ENCODE data around the gene EFL1. TPM values are rescaled to one million over a fixed set of nuclear protein-coding genes. Genes with fewer than 3 reads are reported as not detected.

The EFL1 gene
- total and polyA plus RNA-seq, 9 of the 15 experiments (the other 6 are each of a cell fraction or from before 2014, with no cell fraction given), result 4.8 to 32.5 (median 16.9) TPM

- ChIA-PET CTCF (ENCODE audit: low intra/inter-chr PET ratio) (no interaction called here), POLR2A (interaction anchor here (1.3 kb wide), 1 partner anchor 33 kb away, joined by 3 read pairs; the partner anchor contains the start of genes EFL1 and SAXO2)
- Histone ChIP-seq H4K20me1 (replicated peaks; ENCODE audit: control insufficient read depth, insufficient read depth, low read length) (no peaks in the 10 kb centered on the region), H3K9me1 (ENCODE audit: control insufficient read depth, insufficient read depth, low read length) (no peaks in the 10 kb centered on the region), H3K4me3 (no peak overlapping the region), H3K27ac (ENCODE audit: extremely low read depth, low read depth, low read length) (no peak overlapping the region), H3K27me3 (ENCODE audit: control insufficient read depth in 2 of 2, insufficient read depth in 2 of 2, low read length in 2 of 2) (no peaks in the 10 kb centered on the region), H3K9me3 (replicated peaks; ENCODE audit: control insufficient read depth, insufficient read depth, low read depth, low read length) (no peaks in the 10 kb centered on the region), H2AFZ (ENCODE audit: low read depth, low read length) (no peak overlapping the region), H3K4me1 (replicated peaks in 1 of 2; ENCODE audit: control insufficient read depth in 2 of 2, insufficient read depth in 2 of 2, low read length in 2 of 2) (peaks cover 0 to 16% of the 10 kb centered on the region in 2 experiments; a peak in 3 of 5 replicates), H3K9ac (ENCODE audit: insufficient read depth in 1 of 2, low read depth in 2 of 2, low read length in 2 of 2) (no peak overlapping the region), H3K36me3 (ENCODE audit: control insufficient read depth, insufficient read depth, low read length) (peaks cover 16% of the 10 kb centered on the region; the same call in 2 of the 3 replicates), H3K4me2 (ENCODE audit: insufficient read depth, low read length) (no peak overlapping the region), H3K79me2 (ENCODE audit: control insufficient read depth, insufficient read depth, low read length) (no peaks in the 10 kb centered on the region)
- WGBS (ENCODE audit: insufficient coverage, low coverage, missing lambda C conversion rate), result 81% methylated on average over 1 of the region's 1 CpG
- no peak for DNase-seq (ENCODE audit: extremely low read depth in 1 of 4, low spot score in 3 of 4)
- no TSS peak for BruUV-seq (replicated peaks)
- ATAC-seq, result no peak
- in situ Hi-C loops (cut with MboI) (no loop called here), intact Hi-C loops (cut with micrococcal nuclease) (no loop called here)
- no peak for FAIRE-seq
- TF ChIP-seq RCOR1 (IDR thresholded peaks at IDR 0.05; ENCODE audit: borderline replicate concordance in 1 of 2, low read depth in 2 of 2, low read length in 2 of 2) (peak in 1 of 2 experiments; percentile 65; a peak in 1 of 4 replicates), HDAC1 (IDR thresholded peaks at IDR 0.05) (0 out of 4 replicates have a peak, but pooled peaks of 1 of the 2 experiments have one; percentile 25), GTF3C2 (IDR thresholded peaks at IDR 0.05; ENCODE audit: borderline replicate concordance, extremely low read depth, insufficient read length) (no peak), NFE2L1 (tag; IDR thresholded peaks at IDR 0.05; ENCODE audit: borderline replicate concordance, low read depth) (no peak), ZNF184 (CRISPR knock-in tag; IDR thresholded peaks at IDR 0.05) (no peak), MEIS2 (IDR thresholded peaks at IDR 0.05; ENCODE audit: partially characterized antibody) (peak; percentile 6), FOSL1 (tag; conservative IDR thresholded peaks at IDR 0.05) (peak; percentile 68), STAT5A (IDR thresholded peaks at IDR 0.05; ENCODE audit: borderline replicate concordance, low read length) (0 out of 2 replicates have a peak, but pooled peaks have one; percentile 41), MEF2A (IDR thresholded peaks at IDR 0.05; ENCODE audit: control insufficient read depth, low read depth, low read length) (no peak), KDM4B (IDR thresholded peaks at IDR 0.05; ENCODE audit: borderline replicate concordance in 2 of 2, low read depth in 1 of 2) (no peak), ATF3 (IDR thresholded peaks at IDR 0.05) (peak; percentile 62), ATF3 (CRISPR knock-in tag; conservative IDR thresholded peaks at IDR 0.05) (no peak), JUND (IDR thresholded peaks at IDR 0.05; ENCODE audit: borderline replicate concordance, low read depth, low read length) (peak; percentile 37; the same call in 1 of the 2 replicates), JUND (tag; IDR thresholded peaks at IDR 0.05; ENCODE audit: borderline replicate concordance, low read depth, low read length) (no peak; the same call in 2 of the 3 replicates), KDM1A (IDR thresholded peaks at IDR 0.05) (peak; percentile 76 to 80)
- TF ChIP-seq, protein P1, sequence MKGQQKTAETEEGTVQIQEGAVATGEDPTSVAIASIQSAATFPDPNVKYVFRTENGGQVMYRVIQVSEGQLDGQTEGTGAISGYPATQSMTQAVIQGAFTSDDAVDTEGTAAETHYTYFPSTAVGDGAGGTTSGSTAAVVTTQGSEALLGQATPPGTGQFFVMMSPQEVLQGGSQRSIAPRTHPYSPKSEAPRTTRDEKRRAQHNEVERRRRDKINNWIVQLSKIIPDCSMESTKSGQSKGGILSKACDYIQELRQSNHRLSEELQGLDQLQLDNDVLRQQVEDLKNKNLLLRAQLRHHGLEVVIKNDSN (CRISPR knock-in tag; IDR thresholded peaks at IDR 0.05), result no peak
Observed at GRCh38 chr15:82228750-82229149, 33.8 kb downstream of the EFL1 start.

Data from K562 (cell line).